ENCODE measurements around the gene ATP2B2. TPM values are rescaled to one million over a fixed set of nuclear protein-coding genes. Genes with fewer than 3 reads are reported as not detected.

Gene ATP2B2
- total RNA-seq, 2 experiments from 2014 or later: not detected

- ChIA-PET CTCF (no interaction called here), POLR2A (no interaction called here)
- Mint-ChIP-seq H3K4me1 (ENCODE audit: low read depth) (no peaks in the 10 kb centered on the region), H3K27me3 (ENCODE audit: low read depth) (peaks cover under 1% of the 10 kb centered on the region), H3K4me3 (no peak overlapping the region), H3K9me3 (ENCODE audit: insufficient read depth) (no peaks in the 10 kb centered on the region), H3K36me3 (ENCODE audit: low read depth) (no peaks in the 10 kb centered on the region), H3K27ac (no peak overlapping the region)
- no peak for DNase-seq
- no peak for ATAC-seq
These were observed 10.6 kb upstream of the ATP2B2 start for GRCh38 chr3:10515884-10516495.

GRCh38 chr3:10515396-10515795, 10.0 kb upstream of the ATP2B2 start:
- DNase-seq (no peak), ATAC-seq (no peak)
- POLR2A ChIA-PET: no interaction called here
- H3K9me3 Mint-ChIP-seq (ENCODE audit: insufficient read depth): no peaks in the 10 kb centered on the region
- H3K36me3 Mint-ChIP-seq (ENCODE audit: low read depth): no peaks in the 10 kb centered on the region
- no peaks in the 10 kb centered on the region for H3K4me1 Mint-ChIP-seq (ENCODE audit: low read depth)
- CTCF ChIA-PET: interaction anchor here (0.7 kb wide), 1 partner anchor 102 kb away, joined by 3 read pairs; no protein-coding TSS in a partner anchor
- H3K27ac Mint-ChIP-seq: no peak overlapping the region
- no peaks in the 10 kb centered on the region for H3K27me3 Mint-ChIP-seq (ENCODE audit: low read depth)
- H3K4me3 Mint-ChIP-seq: no peak overlapping the region

- Mint-ChIP-seq H3K27me3 (ENCODE audit: low read depth) (no peaks in the 10 kb centered on the region), H3K36me3 (ENCODE audit: low read depth) (no peaks in the 10 kb centered on the region), H3K9me3 (ENCODE audit: insufficient read depth) (no peaks in the 10 kb centered on the region), H3K4me3 (no peak overlapping the region), H3K27ac (no peak overlapping the region), H3K4me1 (ENCODE audit: low read depth) (no peaks in the 10 kb centered on the region)
- ChIA-PET POLR2A (no interaction called here), CTCF (interaction anchor here (0.7 kb wide), 1 partner anchor 101 kb away, joined by 3 read pairs; no protein-coding TSS in a partner anchor)
- no peak for ATAC-seq
- no peak for DNase-seq
These were observed 9.2 kb upstream of the ATP2B2 start for GRCh38 chr3:10514407-10515069.

- CTCF ChIA-PET: no interaction called here
- no peaks in the 10 kb centered on the region for H3K9me3 Mint-ChIP-seq (ENCODE audit: insufficient read depth)
- H3K4me1 Mint-ChIP-seq (ENCODE audit: low read depth): no peaks in the 10 kb centered on the region
- H3K36me3 Mint-ChIP-seq (ENCODE audit: low read depth): no peaks in the 10 kb centered on the region
- DNase-seq (no peak), ATAC-seq (no peak)
- no peak overlapping the region for H3K27ac Mint-ChIP-seq
- no peak overlapping the region for H3K4me3 Mint-ChIP-seq
- H3K27me3 Mint-ChIP-seq (ENCODE audit: low read depth): no peaks in the 10 kb centered on the region
- POLR2A ChIA-PET: no interaction called here
These were observed 7.9 kb upstream of the ATP2B2 start for GRCh38 chr3:10513306-10513705.

GRCh38 chr3:10512687-10513086, 7.3 kb upstream of the ATP2B2 start:
- ATAC-seq: no peak
- Mint-ChIP-seq H3K27me3 (ENCODE audit: low read depth) (no peaks in the 10 kb centered on the region), H3K27ac (no peak overlapping the region), H3K4me3 (no peak overlapping the region), H3K4me1 (ENCODE audit: low read depth) (no peaks in the 10 kb centered on the region), H3K36me3 (ENCODE audit: low read depth) (no peaks in the 10 kb centered on the region), H3K9me3 (ENCODE audit: insufficient read depth) (no peaks in the 10 kb centered on the region)
- no peak for DNase-seq
- ChIA-PET CTCF (interaction anchor here (0.7 kb wide), 1 partner anchor 162 kb away, joined by 3 read pairs; no protein-coding TSS in a partner anchor), POLR2A (no interaction called here)

- no peaks in the 10 kb centered on the region for H3K27me3 Mint-ChIP-seq (ENCODE audit: low read depth)
- ATAC-seq (no peak), DNase-seq (no peak)
- ChIA-PET CTCF (interaction anchor here (0.7 kb wide), 1 partner anchor 162 kb away, joined by 3 read pairs; no protein-coding TSS in a partner anchor), POLR2A (no interaction called here)
- no peak overlapping the region for H3K27ac Mint-ChIP-seq
- H3K4me1 Mint-ChIP-seq (ENCODE audit: low read depth): no peaks in the 10 kb centered on the region
- H3K4me3 Mint-ChIP-seq: no peak overlapping the region
- H3K36me3 Mint-ChIP-seq (ENCODE audit: low read depth): no peaks in the 10 kb centered on the region
- no peaks in the 10 kb centered on the region for H3K9me3 Mint-ChIP-seq (ENCODE audit: insufficient read depth)
These were observed 6.6 kb upstream of the ATP2B2 start for GRCh38 chr3:10511809-10512494.

GRCh38 chr3:10510743-10511432, 5.5 kb upstream of the ATP2B2 start:
- no peak overlapping the region for H3K27ac Mint-ChIP-seq
- H3K27me3 Mint-ChIP-seq (ENCODE audit: low read depth): peaks cover 1% of the 10 kb centered on the region
- H3K4me3 Mint-ChIP-seq: no peak overlapping the region
- ATAC-seq (no peak), DNase-seq (no peak)
- H3K36me3 Mint-ChIP-seq (ENCODE audit: low read depth): no peaks in the 10 kb centered on the region
- no peaks in the 10 kb centered on the region for H3K4me1 Mint-ChIP-seq (ENCODE audit: low read depth)
- POLR2A ChIA-PET: no interaction called here
- CTCF ChIA-PET: no interaction called here
- no peaks in the 10 kb centered on the region for H3K9me3 Mint-ChIP-seq (ENCODE audit: insufficient read depth)

- ChIA-PET POLR2A (no interaction called here), CTCF (no interaction called here)
- H3K27ac Mint-ChIP-seq: no peak overlapping the region
- DNase-seq (no peak), ATAC-seq (no peak)
- no peaks in the 10 kb centered on the region for H3K36me3 Mint-ChIP-seq (ENCODE audit: low read depth)
- H3K9me3 Mint-ChIP-seq (ENCODE audit: insufficient read depth): no peaks in the 10 kb centered on the region
- no peaks in the 10 kb centered on the region for H3K4me1 Mint-ChIP-seq (ENCODE audit: low read depth)
- H3K4me3 Mint-ChIP-seq: no peak overlapping the region
- peaks cover 5% of the 10 kb centered on the region for H3K27me3 Mint-ChIP-seq (ENCODE audit: low read depth)
These were observed 4.8 kb upstream of the ATP2B2 start for GRCh38 chr3:10510086-10510742.

- no peak for DNase-seq
These were observed 3.9 kb upstream of the ATP2B2 start for GRCh38 chr3:10509325-10509724.

GRCh38 chr3:10508619-10509260, 3.4 kb upstream of the ATP2B2 start:
- H3K36me3 Mint-ChIP-seq (ENCODE audit: low read depth): no peaks in the 10 kb centered on the region
- ATAC-seq: no peak
- CTCF ChIA-PET: no interaction called here

More at GRCh38 chr3:10509325-10509724, 3.9 kb upstream of the ATP2B2 start:
- H3K27ac Mint-ChIP-seq: no peak overlapping the region
- POLR2A ChIA-PET: no interaction called here
- no peak overlapping the region for H3K4me3 Mint-ChIP-seq
- H3K9me3 Mint-ChIP-seq (ENCODE audit: insufficient read depth): no peaks in the 10 kb centered on the region
- peaks cover 12% of the 10 kb centered on the region for H3K27me3 Mint-ChIP-seq (ENCODE audit: low read depth)
- CTCF ChIA-PET: no interaction called here
- H3K36me3 Mint-ChIP-seq (ENCODE audit: low read depth): no peaks in the 10 kb centered on the region
- ATAC-seq: no peak
- H3K4me1 Mint-ChIP-seq (ENCODE audit: low read depth): no peaks in the 10 kb centered on the region

GRCh38 chr3:10508235-10508618, 2.8 kb upstream of the ATP2B2 start:
- Mint-ChIP-seq H3K4me1 (ENCODE audit: low read depth) (no peaks in the 10 kb centered on the region), H3K4me3 (no peak overlapping the region), H3K27me3 (ENCODE audit: low read depth) (peaks cover 16% of the 10 kb centered on the region), H3K9me3 (ENCODE audit: insufficient read depth) (no peaks in the 10 kb centered on the region), H3K36me3 (ENCODE audit: low read depth) (no peaks in the 10 kb centered on the region), H3K27ac (no peak overlapping the region)
- ATAC-seq (no peak), DNase-seq (no peak)
- ChIA-PET CTCF (no interaction called here), POLR2A (no interaction called here)

More at GRCh38 chr3:10508619-10509260, 3.4 kb upstream of the ATP2B2 start:
- Mint-ChIP-seq H3K4me1 (ENCODE audit: low read depth) (no peaks in the 10 kb centered on the region), H3K27ac (no peak overlapping the region), H3K9me3 (ENCODE audit: insufficient read depth) (no peaks in the 10 kb centered on the region), H3K4me3 (no peak overlapping the region), H3K27me3 (ENCODE audit: low read depth) (peaks cover 15% of the 10 kb centered on the region)
- no peak for DNase-seq
- POLR2A ChIA-PET: no interaction called here

All from activated CD8-positive, alpha-beta T cell treated with anti-CD3 and anti-CD28 coated beads, Interleukin-2, amount 10 ng/mL, durations not matched to agents 7 days and 5 days (primary cell).